Putamen (tissue), 1 donor: Measurements from ENCODE around the gene RAB11FIP4.

ENCODE experiments used
- DNase-seq: peaks from one replicate; pipeline ENCODE4 v3.0.0-alpha.2; 2016; ENCODE audit warnings: low spot score

The RAB11FIP4 gene

DNA sequence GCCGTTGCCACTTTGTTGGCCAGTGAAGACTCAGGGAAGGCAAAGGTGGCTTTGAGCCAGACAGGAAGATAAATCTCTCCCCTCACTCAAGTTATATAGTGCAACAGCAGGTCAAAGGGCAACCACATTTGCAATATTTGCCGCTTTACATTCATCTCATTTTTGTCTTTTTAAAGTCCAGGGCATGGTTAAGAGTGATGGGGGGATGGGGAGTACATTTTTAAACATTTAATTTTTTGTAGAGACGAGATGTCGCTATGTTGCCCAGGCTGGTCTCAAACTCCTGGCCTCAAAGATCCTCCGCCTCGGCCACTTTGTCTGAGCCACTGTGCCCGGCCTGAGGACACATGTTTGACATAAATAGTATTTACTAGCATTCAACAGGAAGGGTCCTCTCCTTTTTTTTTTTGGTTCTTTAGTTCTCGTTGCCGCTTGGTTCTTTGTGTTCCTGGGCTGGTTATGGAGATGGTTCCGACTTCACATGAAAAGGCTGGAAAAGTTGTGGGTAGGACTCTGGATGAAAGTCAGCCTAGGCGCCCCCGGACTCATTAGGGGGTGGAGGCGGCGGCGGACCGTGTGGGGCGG is 95.7 kb downstream of the RAB11FIP4 start:
- no peak for DNase-seq

DNA sequence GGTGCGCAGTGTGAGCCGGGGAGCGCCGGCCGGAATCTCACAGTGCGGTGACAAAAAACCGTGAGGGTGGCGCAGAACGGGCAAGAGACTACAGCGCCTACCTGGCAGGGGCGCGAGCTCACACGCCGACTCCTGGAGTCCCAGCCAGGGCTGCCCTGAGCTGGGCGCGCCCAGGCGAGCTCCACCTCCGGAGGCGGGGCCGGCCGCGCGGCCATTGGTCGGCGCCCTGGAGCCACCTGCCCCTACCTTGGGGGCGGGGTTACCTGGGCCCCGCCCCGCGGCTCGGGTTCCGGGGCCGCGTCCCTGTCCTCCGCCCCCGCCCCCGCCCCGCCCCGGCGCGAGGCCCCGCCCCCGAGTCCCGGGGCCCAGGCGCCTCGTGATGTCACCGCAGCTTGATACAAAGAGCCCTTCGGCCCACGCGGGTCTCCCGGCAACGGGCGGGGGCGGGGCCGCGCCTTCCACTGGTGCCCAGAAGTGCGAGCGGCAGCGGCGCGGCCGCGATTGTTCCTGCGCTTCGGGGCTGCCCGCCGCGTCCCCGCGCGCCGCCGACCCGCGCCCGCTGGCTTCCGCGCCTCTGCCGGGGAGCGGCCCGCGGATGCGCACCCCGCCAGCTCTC is 96.3 kb downstream of the RAB11FIP4 start:
- peak; percentile 89 for DNase-seq

DNA sequence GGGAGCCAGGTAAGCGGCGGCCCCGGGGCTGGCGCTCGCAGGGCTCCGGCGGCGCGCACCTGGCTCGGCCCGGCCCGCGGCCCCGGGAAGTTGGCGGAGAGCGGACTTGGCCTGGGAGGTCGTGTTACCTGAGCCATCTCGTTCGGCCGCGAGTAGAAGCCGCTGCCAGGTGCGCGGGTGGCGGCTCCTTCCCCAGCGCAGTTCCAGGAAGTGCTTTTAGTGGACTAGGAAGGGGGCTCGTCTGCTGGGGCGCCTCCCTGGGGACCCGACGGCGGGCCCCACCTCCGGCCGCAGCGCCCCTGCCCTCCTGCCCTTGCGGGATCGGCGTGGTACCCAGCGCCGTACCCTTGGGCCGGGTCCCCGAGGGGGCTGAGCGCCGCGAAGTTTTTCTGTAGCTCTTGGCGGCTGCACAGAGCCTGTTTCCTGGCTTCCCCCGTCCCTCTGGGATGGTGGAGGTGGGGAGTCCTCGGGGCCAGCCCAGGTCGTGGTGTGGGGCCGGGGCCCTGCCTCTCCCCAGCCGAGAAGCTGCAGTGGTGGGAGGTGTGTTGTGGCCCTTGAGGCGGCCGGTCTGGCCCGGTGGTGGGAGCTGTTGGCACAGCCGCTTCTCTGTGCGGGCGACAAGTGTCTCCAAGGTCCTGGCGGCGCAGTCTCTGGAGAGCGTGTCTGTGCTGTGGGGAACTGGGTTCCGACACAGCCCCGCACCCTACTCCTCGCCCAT is 96.9 kb downstream of the RAB11FIP4 start:
- DNase-seq: no peak

DNA sequence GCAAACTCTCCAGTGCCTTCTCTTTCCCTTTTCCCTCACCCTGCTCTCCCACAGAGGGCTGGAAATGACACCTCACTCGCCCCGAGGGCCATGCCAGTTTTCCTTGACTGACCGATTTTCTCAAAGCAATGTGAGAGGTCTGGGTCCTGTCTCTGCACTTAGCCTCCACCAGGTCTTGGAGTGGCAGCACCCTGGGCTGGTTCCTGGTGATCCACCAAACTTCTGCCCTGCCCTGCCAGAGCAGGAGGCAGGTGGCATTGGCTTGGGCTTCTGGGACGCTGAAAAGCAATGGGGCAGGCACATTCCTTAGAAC is 97.5 kb downstream of the RAB11FIP4 start:
- DNase-seq: no peak

DNA sequence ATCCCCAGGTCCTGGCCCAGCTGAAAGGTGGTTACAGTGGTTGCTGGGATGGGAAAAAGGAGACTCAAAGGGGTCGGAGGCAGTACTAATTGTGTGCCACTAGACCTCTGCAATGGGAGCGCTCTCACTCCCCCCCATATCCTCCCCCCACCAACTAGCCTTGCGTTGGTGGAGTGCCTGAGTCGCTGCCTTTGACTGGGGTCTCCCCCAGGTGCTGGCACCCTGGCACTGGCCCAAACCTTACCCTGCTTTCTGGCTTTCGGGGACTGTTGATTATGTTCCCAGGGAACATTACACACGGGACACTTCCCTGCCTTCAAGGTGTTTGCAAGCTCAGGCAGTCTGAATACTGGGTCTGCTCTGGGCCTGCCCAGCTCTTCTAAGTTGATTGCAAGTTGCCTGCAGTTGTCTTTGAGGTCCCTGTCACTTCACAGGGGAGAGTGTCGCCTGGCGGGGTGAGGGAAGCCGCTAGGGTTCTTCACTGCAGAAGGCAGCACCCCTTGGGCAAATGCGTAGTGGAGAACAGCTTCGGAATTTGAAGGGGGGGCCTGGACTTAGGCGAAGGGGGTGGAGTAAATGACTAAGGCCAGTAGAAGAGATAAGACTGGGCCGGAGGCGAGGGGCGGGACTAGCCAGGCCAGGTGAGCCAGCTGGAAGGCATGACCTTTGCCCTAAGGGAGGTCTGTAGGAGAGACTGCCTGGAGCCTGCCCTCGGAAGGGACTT is 98.0 kb downstream of the RAB11FIP4 start:
- no peak for DNase-seq

DNA sequence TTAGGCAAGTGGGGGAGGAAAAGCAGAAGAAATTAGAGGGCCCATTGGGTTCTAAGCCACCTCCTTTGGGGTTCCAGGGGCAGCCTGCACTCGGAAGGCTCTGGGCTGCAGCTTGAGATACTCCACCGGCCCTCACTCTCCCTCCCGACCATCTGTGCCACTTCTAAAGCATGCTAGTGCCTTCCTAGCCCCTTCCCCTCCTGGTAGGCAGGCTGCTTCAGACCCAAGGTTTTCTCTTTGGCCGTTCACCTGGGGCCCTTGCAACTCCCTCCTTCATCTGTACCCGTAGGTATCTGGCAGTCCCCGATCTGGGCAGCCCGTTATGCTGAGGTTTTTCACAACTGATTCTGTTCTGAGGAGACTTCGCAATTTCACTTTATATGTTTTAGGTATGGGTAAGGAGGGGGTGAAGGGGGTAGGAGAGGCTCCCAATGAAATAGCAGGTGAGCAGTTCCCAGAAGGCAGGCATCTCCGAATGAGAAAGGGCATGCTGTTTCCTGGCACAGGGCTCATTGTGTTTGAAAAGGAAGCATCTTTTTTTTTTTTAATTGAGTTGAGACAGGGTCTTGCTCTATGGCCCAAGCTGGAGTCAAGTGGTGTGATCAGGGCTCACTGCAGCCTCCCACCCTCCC is 98.7 kb downstream of the RAB11FIP4 start:
- no peak for DNase-seq

DNA sequence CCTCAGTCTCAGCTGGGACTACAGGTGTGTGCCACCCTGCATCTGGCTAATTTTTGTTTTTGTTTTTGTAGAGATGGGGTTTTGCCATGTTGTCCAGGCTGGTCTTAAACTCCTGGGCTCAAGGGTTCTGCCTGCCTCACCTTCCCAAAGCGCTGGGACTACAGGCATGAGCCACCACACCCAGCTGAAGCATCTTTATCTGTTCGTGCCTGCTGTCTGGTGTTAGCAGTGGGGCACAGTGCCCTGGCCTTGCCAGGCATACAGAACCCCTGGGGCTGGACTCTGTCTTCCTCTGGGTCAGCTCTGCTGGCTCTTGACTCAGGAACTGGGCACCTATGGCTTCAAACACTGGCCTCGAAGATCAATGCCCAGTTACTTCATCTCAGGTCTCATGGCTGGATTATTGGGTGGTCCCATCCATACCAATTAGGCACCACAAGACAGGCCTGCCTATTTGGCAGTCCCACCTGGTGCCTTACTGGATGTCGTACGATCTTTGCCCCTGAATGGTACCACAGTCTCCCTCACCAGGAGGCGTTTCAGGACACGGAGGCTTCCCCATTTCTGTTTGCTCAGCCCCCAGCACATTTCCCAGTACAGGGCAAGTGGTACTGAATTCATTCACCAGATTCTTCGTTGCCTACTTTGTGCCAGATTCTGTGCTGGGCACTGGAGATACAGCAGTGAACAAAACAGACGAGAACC is 99.3 kb downstream of the RAB11FIP4 start:
- DNase-seq: no peak

DNA sequence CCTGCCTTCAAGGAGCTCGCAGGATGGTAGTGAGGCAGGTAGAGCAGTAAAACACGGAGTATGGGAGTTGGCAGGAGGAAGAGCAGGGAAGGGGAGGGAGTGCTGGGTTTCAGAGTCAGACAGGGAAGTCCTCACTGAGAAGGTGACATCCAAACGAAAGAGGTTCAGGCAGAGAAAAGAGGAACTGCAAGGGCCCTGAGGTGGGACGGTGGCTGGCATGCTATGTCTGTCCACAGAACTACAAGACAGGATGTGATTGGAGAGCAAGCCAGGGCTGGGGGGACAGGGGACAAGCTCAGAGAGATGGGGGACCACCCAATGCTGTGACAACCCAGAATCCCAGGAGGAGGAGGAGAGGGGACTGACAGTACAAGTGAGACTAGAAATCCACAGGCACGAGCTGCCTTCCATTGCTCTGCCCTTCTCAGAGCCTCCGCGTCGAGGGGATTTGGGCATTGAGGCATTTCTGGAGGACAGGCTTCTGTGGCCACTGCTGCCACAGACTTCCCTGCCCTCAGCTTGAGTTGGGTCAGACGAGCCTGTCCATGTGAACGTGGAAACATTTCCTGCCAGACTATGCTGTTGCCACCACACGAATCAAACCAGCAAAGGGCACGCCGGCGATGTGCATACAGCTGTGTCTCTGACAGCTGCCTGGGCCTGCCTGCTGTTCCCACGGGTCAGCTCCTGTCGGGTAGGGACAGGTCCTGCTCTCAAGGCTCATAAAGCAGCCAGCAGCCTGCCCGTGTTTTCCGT is 100.1 kb downstream of the RAB11FIP4 start:
- no peak for DNase-seq

DNA sequence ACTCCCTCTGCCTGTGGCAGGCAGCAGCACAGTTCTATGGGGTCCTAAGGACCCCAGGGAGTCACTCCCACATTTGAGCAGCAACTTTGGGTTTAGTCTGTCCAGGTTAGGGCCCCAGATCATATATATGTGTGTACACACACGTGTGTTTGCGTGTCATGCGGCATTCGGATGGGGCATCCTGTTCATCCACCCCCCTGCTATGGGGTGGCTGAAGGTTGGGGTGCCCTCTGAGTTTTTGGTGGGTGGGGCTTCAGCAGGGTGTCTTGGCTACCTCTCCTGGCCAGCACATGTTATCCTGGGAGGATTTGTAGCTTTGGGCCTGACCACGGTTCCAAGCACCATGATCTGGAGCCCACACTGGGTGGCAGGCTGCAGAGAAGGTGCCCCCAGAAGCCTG is 100.7 kb downstream of the RAB11FIP4 start:
- DNase-seq: no peak

DNA sequence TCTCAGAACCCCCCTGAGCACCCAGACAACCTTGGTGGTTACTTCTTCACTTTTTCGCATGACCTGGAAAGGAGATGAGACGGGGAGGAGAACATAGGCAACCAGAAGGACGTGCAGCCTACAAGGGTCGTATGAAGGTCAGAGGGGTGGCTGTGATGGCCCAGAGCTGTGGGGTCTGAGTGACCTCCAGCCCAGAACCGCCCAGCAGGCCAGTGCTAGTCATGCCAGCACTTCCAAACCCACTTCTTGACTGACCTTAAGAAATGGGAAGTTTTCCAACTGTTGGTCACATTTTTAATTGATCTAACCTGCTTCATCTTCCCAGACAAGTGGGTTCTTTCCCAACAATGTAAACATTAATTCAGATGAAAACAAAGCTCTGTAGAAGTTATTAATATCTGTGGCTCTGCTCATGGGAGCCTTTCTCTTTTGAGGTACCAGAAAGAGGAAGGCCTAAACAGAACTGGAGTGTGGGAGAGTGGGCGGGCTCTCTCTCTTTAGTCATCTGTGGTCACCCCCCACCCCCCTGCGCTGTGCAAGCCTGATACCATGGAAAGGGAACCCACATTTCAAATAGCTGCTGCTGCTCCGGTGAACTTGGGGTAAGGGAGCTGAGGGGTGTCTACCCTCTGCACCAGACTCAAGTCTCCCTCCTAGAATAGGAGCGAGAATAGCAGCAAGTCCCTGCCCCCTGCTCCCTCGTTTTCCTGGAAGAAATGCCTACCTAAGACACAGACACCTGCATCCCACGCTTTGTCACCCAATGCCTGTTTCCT is 101.6 kb downstream of the RAB11FIP4 start:
- no peak for DNase-seq

DNA sequence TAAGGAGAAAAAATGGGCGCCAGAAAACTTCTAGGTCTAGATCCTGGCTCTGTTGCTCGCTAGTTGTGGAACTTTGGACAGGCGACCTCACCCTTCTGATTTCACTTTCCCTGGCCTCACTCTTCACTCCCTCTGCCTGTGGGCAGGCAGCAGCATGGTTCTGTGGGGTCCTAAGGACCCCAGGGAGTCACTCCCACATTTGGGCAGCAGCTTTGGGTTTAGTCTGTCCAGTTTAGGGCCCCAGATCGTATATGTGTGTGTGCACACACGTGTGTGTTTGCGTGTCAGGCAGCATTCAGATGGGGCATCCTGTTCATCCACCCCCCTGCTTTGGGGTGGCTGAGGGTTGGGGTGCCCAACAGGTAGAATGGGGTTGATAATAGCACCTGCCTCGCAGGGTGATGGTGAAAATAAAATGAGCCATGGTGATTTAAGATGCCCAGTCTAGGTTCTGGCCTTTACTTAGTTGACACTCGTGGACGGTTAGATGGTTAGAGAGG is 102.2 kb downstream of the RAB11FIP4 start:
- DNase-seq: no peak

DNA sequence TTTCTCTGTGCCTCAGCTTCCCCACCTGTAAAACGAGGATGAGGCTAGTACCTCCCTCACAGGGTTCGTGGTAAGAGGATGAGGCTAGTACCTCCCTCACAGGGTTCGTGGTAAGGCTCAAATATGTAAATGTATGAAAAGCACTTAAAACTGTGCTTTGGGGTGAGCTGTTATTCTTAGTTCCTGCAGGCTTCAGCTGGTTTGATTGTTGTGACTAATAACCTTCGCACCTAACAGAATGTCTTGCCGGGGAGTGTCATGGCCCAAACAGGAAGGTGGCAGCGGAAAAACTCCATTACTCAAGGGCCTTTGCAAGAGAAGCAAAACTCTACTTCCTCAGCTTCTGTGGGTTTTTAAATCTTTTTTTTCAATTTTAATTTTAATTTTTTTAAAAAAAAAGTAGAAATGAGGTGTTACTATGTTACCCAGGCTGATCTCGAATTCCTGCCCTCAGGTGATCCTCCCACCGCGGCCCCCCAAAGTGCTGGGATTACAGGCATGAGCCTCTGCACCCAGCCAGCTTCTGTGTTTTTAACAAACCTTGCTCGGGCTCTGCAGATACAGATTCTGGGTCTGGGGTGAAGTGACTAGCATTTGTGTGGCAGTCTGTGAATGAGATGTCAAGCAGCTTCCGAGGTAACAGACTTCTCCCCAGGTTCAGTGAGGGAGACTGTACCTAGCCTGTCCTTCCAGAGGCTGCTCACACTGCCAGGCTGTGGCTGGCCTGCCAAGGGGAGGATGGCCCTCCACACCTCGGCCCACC is 103.0 kb downstream of the RAB11FIP4 start:
- DNase-seq: no peak

DNA sequence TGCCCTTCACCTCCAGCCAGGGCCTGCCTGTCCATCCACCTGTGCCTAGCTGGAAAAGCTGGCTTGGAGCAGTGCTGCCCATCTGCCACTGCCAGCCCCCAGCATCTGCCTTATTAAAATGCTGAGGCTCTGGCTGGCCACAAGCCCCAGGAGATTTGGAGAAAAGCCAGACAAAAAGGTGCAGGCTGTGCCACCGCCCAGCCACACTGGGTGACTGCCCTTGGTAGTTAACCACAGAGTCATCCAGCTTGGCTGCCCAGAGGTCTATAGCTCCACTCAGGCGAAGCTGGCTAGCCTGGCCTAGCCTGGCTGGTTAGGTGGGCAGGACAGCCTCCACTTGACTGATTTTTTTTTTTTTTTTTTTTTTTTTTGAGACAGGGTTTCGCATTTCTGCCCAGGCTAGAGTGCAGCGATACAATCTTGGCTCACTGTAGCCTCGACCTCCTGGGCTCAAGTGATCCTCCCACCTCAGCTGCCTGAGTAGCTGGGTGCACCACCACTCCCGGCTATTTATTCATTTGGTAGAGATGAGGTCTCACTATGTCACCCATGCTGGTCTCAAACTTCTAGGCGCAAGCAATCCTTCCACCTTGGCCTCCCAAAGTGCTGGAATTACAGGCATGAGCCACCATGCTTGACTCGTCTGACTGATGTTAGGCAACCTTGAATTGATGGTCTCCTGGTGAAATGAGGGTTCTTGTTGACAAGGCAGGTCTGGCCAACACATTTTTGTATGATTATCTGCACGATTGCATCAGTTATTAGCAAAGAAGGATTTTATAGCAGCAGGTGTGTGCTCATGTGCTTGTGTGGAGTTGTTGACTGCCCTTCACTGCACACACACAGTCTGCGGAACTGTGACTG is 103.8 kb downstream of the RAB11FIP4 start:
- no peak for DNase-seq

DNA sequence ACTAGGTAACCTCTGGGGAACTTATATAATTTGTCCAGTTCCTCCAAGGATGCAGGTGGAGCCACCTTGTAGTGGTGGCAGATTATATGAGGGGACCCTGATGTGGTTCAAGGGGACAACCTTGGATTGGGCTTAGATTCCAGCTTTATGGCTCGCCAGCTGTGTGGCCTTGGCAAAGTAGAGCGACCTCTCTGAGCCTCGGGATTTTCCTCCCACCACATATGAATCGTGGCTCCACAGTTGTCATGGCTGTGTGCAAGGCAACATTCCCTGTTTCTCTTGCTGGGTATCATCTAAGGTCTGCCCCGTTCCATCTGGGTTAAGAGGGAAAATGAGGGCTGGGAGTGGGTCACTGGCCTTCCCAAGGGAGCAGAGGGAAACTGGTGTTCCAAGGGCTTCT is 104.6 kb downstream of the RAB11FIP4 start:
- no peak for DNase-seq

DNA sequence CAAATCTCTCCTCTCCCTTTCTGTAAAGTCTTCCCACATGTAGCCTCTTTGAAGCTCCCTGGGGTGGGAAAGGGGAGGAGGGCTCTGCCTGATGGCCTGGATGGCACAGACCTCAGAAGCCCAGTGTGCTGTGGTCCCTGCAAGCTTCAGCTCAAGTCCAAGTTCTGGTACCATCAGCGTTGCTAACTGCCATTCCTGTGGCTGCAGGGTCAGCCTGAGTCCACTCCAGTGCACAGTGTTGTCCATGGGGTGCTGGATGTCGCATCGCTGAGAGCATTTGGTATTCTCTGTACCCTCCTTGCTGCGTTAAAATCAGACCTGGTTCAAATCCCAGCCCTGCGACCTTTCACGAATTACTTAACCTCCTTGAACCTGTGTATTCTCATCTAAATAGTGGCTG is 105.1 kb downstream of the RAB11FIP4 start:
- no peak for DNase-seq

DNA sequence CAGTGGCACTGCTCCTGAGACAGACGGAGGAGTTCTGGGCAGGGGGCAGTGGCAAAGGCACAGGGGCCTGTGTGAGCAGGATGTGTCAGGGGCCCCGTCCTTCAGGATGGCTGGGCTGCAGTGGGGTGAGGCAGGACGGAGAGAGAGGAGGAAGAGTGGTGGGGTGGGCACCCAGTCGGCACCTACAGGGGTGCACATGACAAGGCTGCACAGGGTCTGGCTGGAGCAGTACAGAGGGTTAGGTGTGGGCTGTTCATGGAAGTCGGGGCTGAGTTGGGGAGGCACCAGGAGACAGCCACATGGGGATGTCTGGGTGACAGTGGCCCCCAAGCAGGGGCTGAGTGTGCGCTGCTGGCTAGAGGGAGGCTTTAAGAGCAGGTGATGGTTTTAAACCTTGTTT is 106.0 kb downstream of the RAB11FIP4 start:
- DNase-seq: no peak

DNA sequence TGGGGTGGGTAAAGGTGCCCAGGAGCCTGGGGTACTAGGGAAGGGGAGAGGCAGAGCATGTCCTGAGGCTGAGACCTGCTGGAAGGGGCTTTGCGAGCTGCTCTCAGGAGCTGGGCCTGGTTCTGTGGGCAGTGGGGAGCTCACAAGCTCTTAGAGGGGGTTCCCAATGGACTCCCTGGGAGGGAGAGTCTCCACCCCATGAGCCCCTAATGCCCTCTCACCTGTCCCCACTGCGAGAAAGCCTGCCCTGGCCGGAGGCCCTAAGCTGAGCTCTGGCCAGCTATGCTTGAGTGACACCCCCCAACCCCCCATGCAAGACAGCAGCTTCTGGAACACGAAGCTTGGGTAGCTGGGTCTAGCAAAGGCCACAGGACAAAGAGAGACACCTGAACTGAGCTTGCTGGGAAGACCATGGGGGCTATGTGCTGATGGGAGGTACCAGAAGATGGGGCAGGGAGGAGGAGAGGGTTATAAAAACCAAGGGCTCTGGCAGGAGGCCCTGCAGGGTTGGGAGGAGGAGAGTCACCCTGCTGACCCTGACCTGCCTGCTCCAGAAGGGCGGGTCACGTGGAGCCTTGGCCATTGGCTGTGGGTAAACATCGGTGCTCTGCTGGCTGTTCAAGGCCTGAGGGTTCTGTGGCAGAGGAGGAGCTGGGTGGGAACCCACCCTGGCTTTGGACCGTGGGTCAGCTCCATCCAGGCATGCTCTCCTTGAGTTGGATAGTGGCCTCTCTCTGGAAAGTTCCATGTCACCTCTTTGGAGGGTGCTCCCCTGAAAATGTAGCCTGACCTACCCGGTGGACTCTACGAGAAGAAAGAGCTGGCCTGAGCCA is 106.7 kb downstream of the RAB11FIP4 start:
- DNase-seq: no peak
